Ovary (tissue), 9 donors: ENCODE results near the gene SMIM5. TPM values are rescaled to one million over a fixed set of nuclear protein-coding genes. Genes with fewer than 3 reads are reported as not detected.

ENCODE experiments used
- DNase-seq, 5 donors: peaks; one replicate each; pipeline ENCODE4 v3.0.0-alpha.2; 2019 to 2020
- H3K27ac ChIP-seq, 2 donors: fragments of 200-600 bp; one replicate each; pipeline versions ENCODE4 v1.5.1 to v1.8.0; 2019 to 2022
- H3K27me3 ChIP-seq: fragments of 200-600 bp; one replicate; pipeline ENCODE4 v1.8.0; 2022
- H3K36me3 ChIP-seq: fragments of 200-600 bp; sonication (generic); one replicate; pipeline ENCODE4 v1.5.1; 2019
- H3K4me1 ChIP-seq: one replicate; pipeline ENCODE4 v1.8.1; 2013; ENCODE audit warnings: mild to moderate bottlenecking, moderate library complexity; ENCODE audit not compliant: insufficient read depth
- H3K4me3 ChIP-seq: fragments of 200-600 bp; sonication (generic); one replicate; pipeline ENCODE4 v1.5.1; 2017
- H3K9me3 ChIP-seq, 2 donors: fragments of 200-600 bp in 1 of 2; sonication (generic) in 1 of 2; one replicate each; pipeline versions ENCODE4 v1.5.1 to v1.8.1; 2013 to 2019; ENCODE audit warnings: mild to moderate bottlenecking in 1 of 2, moderate library complexity in 1 of 2
- CTCF ChIP-seq, 3 donors: fragments of 450-650 bp in 2 of 3; fragments of 200-600 bp in 1 of 3; IDR thresholded peaks; one replicate each; pipeline versions ENCODE4 v1.5.1 to v1.8.0; 2016 to 2022; ENCODE audit warnings: antibody characterized with exemption in 3 of 3, mild to moderate bottlenecking in 1 of 3
- EP300 ChIP-seq: sonication (generic); formaldehyde crosslinking; IDR thresholded peaks from one replicate; pipeline ENCODE4 v1.6.1; 2017; ENCODE audit warnings: antibody characterized with exemption
- POLR2A ChIP-seq: fragments of 450-650 bp; IDR thresholded peaks from one replicate; pipeline ENCODE4 v1.6.1; 2017; ENCODE audit warnings: antibody characterized with exemption, mild to moderate bottlenecking, moderate library complexity
- WGBS, 3 donors: extraction: QIAGEN DNeasy Blood & Tissue Kit in 1 of 3; methylation state at CpG; one replicate each; pipeline versions ENCODE4 v1.1.5 to v1.1.7; 2013 to 2017; 5-methylcytosine and 5-hydroxymethylcytosine counted together
- intact Hi-C, 4 donors: fragments of 100-400 bp; cut with DNase I; formaldehyde crosslinking; loops; one replicate each; pipeline versions ENCODE4 v1.11.0 to v1.15.1; 2022 to 2023
- polyA plus RNA-seq, 2 donors: library from polyadenylated mRNA; stranded (reverse); fragments of 200-250 nt in 1 of 2; fragments of 350-450 nt in 1 of 2; fragmentation: Illumina TruSeq in 1 of 2; extraction: RNeasy Lipid Tissue Mini Kit (QIAGEN cat#74804) in 1 of 2; gene quantifications; one replicate each; pipeline ENCODE4 v1.2.3, GENCODE V29; 2013 to 2014
- total RNA-seq, 7 donors: library from RNA; depleted of rRNA in 2 of 7; stranded (reverse); fragments of >200 nt in 2 of 7; fragmentation: NEBNext Ultra II Directional in 3 of 7; extraction: Animal tissue kit (Norgen Biotek cat#: 25700) in 3 of 7; gene quantifications; one replicate each; pipeline versions ENCODE4 v1.1.0 to v1.2.4, GENCODE V29; 2016 to 2023
- donor health status: DM: no; HTN: no; CAD: no; lungs with moderate emphysema.
- donor health status: DM: no; HTN: no; CAD: no.
- donor health status: Bipolar disorder and iron deficiency.
- donor health status: DM: yes; HTN: yes; CAD: no.
- donor health status: DM: no; HTN: no; CAD: no.
- donor health status: DM: yes; HTN: yes; CAD: no.

Gene SMIM5
- total and polyA plus RNA-seq, 9 donors = 0.51 to 7.9 (median 1.3) TPM

- 83 to 92% (median 86%) methylated on average over 12 of the region's 12 CpGs for WGBS, 3 donors
Measured at GRCh38 chr17:75602644-75603043, 30.6 kb upstream of the SMIM5 start.

GRCh38 chr17:75603123-75603522 is 30.1 kb upstream of the SMIM5 start:
- 78 to 90% (median 85%) methylated on average over 9 of the region's 9 CpGs for whole genome bisulfite sequencing, 3 donors
- no peak for DNase-seq

More at GRCh38 chr17:75602644-75603043, 30.6 kb upstream of the SMIM5 start:
- Histone ChIP-seq H3K4me3 (no peak overlapping the region), H3K4me1 (no peaks in the 10 kb centered on the region), H3K27ac (no peak overlapping the region), H3K36me3 (no peaks in the 10 kb centered on the region), H3K27me3 (no peaks in the 10 kb centered on the region), H3K9me3 (no peaks in the 10 kb centered on the region)
- TF ChIP-seq POLR2A (no peak), CTCF (IDR thresholded peaks at IDR 0.05) (no peak), EP300 (no peak)
- intact Hi-C loops = no loop called here
- no peak for DNase-seq

GRCh38 chr17:75604034-75604695 is 29.1 kb upstream of the SMIM5 start:
- Histone ChIP-seq H3K27me3 (no peaks in the 10 kb centered on the region), H3K27ac (no peak overlapping the region), H3K4me3 (no peak overlapping the region), H3K9me3 (no peaks in the 10 kb centered on the region), H3K36me3 (no peaks in the 10 kb centered on the region), H3K4me1 (no peaks in the 10 kb centered on the region)
- TF ChIP-seq POLR2A (no peak), CTCF (IDR thresholded peaks at IDR 0.05) (no peak), EP300 (no peak)
- 73 to 83% (median 76%) methylated on average over 11 to 12 of the region's 12 CpGs for WGBS, 3 donors
- DNase-seq = no peak
- intact Hi-C loops = no loop called here

More at GRCh38 chr17:75603123-75603522, 30.1 kb upstream of the SMIM5 start:
- Histone ChIP-seq H3K9me3 (no peaks in the 10 kb centered on the region), H3K27me3 (no peaks in the 10 kb centered on the region), H3K4me3 (no peak overlapping the region), H3K4me1 (no peaks in the 10 kb centered on the region), H3K36me3 (no peaks in the 10 kb centered on the region), H3K27ac (no peak overlapping the region)
- TF ChIP-seq EP300 (no peak), CTCF (IDR thresholded peaks at IDR 0.05) (no peak), POLR2A (no peak)
- intact Hi-C loops = no loop called here

- no peaks in the 10 kb centered on the region for H3K27me3 ChIP-seq
- 82 to 90% (median 84%) methylated on average over 12 to 16 of the region's 16 CpGs for WGBS, 3 donors
- H3K36me3 ChIP-seq = no peaks in the 10 kb centered on the region
- no peaks in the 10 kb centered on the region for H3K4me1 ChIP-seq
- H3K9me3 ChIP-seq = no peaks in the 10 kb centered on the region
- TF ChIP-seq POLR2A (no peak), CTCF (IDR thresholded peaks at IDR 0.05) (no peak), EP300 (no peak)
- DNase-seq = peak in 1 of 5 donors; percentile 19
- no peak overlapping the region for H3K27ac ChIP-seq
- intact Hi-C loops = no loop called here
- no peak overlapping the region for H3K4me3 ChIP-seq
Measured at GRCh38 chr17:75605790-75606189, 27.4 kb upstream of the SMIM5 start.
